K562 (cell line): Measurements from ENCODE around the gene NPAS2. TPM values are rescaled to one million over a fixed set of nuclear protein-coding genes. Genes with fewer than 3 reads are reported as not detected.

ENCODE experiments used
- CHD1 ChIP-seq: fragments of 200-600 bp; sonication (generic); IDR thresholded peaks from one replicate; pipeline ENCODE4 v1.6.1; 2012; ENCODE audit warnings: mild to moderate bottlenecking, moderate library complexity, low read length, inconsistent platforms
- CHD4 ChIP-seq: fragments of 200-600 bp; sonication (generic); IDR thresholded peaks from 3 replicates; pipeline ENCODE4 v1.6.1; 2012; ENCODE audit warnings: low read depth, mild to moderate bottlenecking, mixed read lengths, low read length, inconsistent platforms; ENCODE audit not compliant: insufficient read depth, insufficient replicate concordance, poor library complexity, severe bottlenecking
- DPF2 ChIP-seq: fragments of 450-650 bp; IDR thresholded peaks from 2 replicates; pipeline ENCODE4 v1.6.1; 2016
- EHMT2 ChIP-seq: fragments of 450-650 bp; IDR thresholded peaks from 2 replicates; pipeline ENCODE4 v1.6.1; 2018; ENCODE audit warnings: antibody characterized with exemption
- FOXK2 ChIP-seq, 2 experiments: fragments of 450-650 bp; IDR thresholded peaks in 1 of 2; conservative IDR thresholded peaks in 1 of 2; 2 replicates each; pipeline ENCODE4 v1.6.1; 2016; ENCODE audit warnings: low read depth in 2 of 2, mild to moderate bottlenecking in 1 of 2
- HEY1 ChIP-seq: fragments of 250-450 bp; sonication (Bioruptor Pico); IDR thresholded peaks from 2 replicates; pipeline ENCODE4 v1.5.0; 2020; ENCODE audit warnings: mild to moderate bottlenecking, moderate library complexity, borderline replicate concordance
- KDM2B ChIP-seq: fragments of 250-450 bp; sonication (Bioruptor Pico); IDR thresholded peaks from 2 replicates; pipeline ENCODE4 v1.8.0; 2021; ENCODE audit warnings: mild to moderate bottlenecking, moderate library complexity
- PCBP2 ChIP-seq: fragments of 200-400 bp; formaldehyde crosslinking; IDR thresholded peaks from 2 replicates; pipeline ENCODE4 v1.6.1; 2018; ENCODE audit warnings: low read length, low read depth, mild to moderate bottlenecking, moderate library complexity; ENCODE audit not compliant: poor library complexity, severe bottlenecking
- PURB ChIP-seq: sonication (generic); formaldehyde crosslinking; IDR thresholded peaks from 2 replicates; pipeline ENCODE4 v1.9.0; 2021; ENCODE audit warnings: low read depth, mild to moderate bottlenecking, missing genetic modification reagents
- SIN3A ChIP-seq, 2 experiments: fragments of 150-350 bp in 1 of 2; IDR thresholded peaks; 2 replicates each; pipeline ENCODE4 v1.6.1; 2011 to 2016; ENCODE audit warnings: borderline replicate concordance in 2 of 2, low read depth in 2 of 2, low read length in 2 of 2, mild to moderate bottlenecking in 2 of 2, moderate library complexity in 2 of 2; ENCODE audit not compliant: control insufficient read depth in 1 of 2
- SRSF9 ChIP-seq: fragments of 200-400 bp; formaldehyde crosslinking; IDR thresholded peaks from 2 replicates; pipeline ENCODE4 v1.6.1; 2017; ENCODE audit warnings: low read depth, low read length, borderline replicate concordance
- STAT5A ChIP-seq: IDR thresholded peaks from 2 replicates; pipeline ENCODE4 v1.6.1; 2012; ENCODE audit warnings: low read length, inconsistent platforms, borderline replicate concordance
- TEAD2 ChIP-seq: fragments of 450-650 bp; IDR thresholded peaks from 2 replicates; pipeline ENCODE4 v1.6.1; 2016; ENCODE audit warnings: missing genetic modification characterization, control low read depth, missing compliant biosample characterization
- ZNF134 ChIP-seq: fragments of 250-450 bp; sonication (Bioruptor Pico); conservative IDR thresholded peaks from 2 replicates; pipeline ENCODE4 v1.4.0; 2020
- ZNF239 ChIP-seq: fragments of 250-450 bp; sonication (Bioruptor Pico); IDR thresholded peaks from 2 replicates; pipeline ENCODE4 v1.4.0; 2020; ENCODE audit warnings: mild to moderate bottlenecking
- ZNF3 ChIP-seq: fragments of 250-450 bp; sonication (Bioruptor Pico); IDR thresholded peaks from 2 replicates; pipeline ENCODE4 v1.5.0; 2021; ENCODE audit warnings: mild to moderate bottlenecking, moderate library complexity
- ZNF324 ChIP-seq: fragments of 250-450 bp; sonication (Bioruptor Pico); IDR thresholded peaks from 2 replicates; pipeline ENCODE4 v1.4.0; 2020; ENCODE audit warnings: mild to moderate bottlenecking
- ZNF347 ChIP-seq: fragments of 450-650 bp; formaldehyde crosslinking; IDR thresholded peaks from 2 replicates; pipeline ENCODE4 v1.4.0; 2020; ENCODE audit warnings: low read depth, mild to moderate bottlenecking, moderate library complexity
- ZNF77 ChIP-seq: fragments of 250-450 bp; sonication (Bioruptor Pico); IDR thresholded peaks from 2 replicates; pipeline ENCODE4 v1.5.0; 2020
- polyA plus RNA-seq, 8 experiments: library from polyadenylated mRNA; depleted of rRNA in 4 of 8; stranded (reverse) in 5 of 8; unstranded in 3 of 8; fragments of >200 nt; fragmentation: Nextera tagmentation in 2 of 8; fragmentation: Illumina TruSeq in 1 of 8; extraction: Ambion mirVana in 2 of 8; extraction: Trizol in 1 of 8; gene quantifications; 2 replicates each; pipeline versions ENCODE4 v1.2.1 to v1.2.3, GENCODE V29; 2011 to 2014; ENCODE audit warnings: inconsistent platforms in 1 of 8, missing spikeins in 1 of 8
- total RNA-seq, 7 experiments: library from RNA; depleted of rRNA in 6 of 7; stranded (reverse); fragments of >200 nt in 6 of 7; fragmentation: Illumina TruSeq in 2 of 7; extraction: Trizol in 2 of 7; gene quantifications; 2 replicates each; pipeline versions ENCODE4 v1.2.1 to v1.2.3, GENCODE V29; 2011 to 2021; ENCODE audit warnings: low replicate concordance in 1 of 7
- TF ChIP-seq, protein P1 (sequence below): fragments of 250-450 bp; sonication (Bioruptor Pico); IDR thresholded peaks from 2 replicates; pipeline ENCODE4 v1.5.0; 2021
- TF ChIP-seq, protein P2 (sequence below): fragments of 250-450 bp; sonication (Bioruptor Pico); IDR thresholded peaks from 2 replicates; pipeline ENCODE4 v1.5.0; 2020; ENCODE audit warnings: mild to moderate bottlenecking

The NPAS2 gene
- total and polyA plus RNA-seq, 9 of the 15 experiments (the other 6 are each of a cell fraction or from before 2014, with no cell fraction given), result 0.06 to 0.29 (median 0.07) TPM; not detected in 5

DNA sequence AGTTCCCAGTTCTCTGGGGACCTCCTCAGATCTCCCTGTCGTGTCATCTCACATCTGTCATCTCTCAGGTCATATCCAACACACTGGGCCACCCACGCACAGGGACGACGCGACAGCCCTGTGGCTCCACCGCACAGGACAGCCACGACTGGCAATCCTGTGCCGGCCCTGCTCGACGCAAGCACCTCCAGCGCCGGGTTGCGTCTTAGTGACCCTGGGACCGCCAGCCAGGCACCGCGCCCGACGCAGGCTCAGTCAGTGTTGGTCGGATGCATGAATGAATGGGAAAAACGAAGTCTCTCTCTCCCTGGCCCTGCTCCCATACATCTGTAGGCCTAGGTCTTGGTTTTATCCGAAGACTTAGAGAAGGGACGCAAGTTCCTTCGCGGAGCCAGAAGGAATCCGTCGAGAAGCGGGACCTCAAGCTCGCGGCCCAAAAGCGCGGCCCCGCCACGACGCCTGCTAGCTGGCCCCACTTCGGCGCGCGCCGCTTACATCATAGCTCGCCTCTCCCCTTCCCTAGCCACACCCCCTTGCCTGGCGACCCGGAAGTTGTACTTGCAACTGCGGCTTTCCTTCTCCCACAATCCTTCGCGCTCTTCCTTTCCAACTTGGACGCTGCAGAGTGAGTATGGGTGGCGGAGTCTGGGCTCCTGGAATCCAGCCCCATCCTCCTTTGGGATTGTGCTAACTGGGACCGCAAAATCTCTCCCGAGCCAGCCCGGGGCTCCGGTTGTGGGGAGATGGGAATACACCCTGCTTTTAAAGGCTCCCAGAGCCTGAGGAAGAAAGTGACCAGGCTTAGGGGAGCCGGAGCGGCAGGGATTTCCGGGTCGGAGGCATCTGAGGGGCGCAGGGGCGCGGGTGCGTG lies 182.0 kb downstream of the NPAS2 start, which contains the start of gene RPL31 (continued):
- TF ChIP-seq PCBP2 (no peak), DPF2 (0 out of 2 replicates have a peak, but pooled peaks have one; percentile 39), ZNF239 (CRISPR knock-in tag) (0 out of 2 replicates have a peak, but pooled peaks have one; percentile 5), FOXK2 (conservative IDR thresholded peaks at IDR 0.05 in 1 of 2, IDR thresholded peaks at IDR 0.05 in 1 of 2; ENCODE audit: low read depth in 2 of 2) (peak; percentile 73 to 89), ZNF324 (CRISPR knock-in tag) (0 out of 2 replicates have a peak, but pooled peaks have one; percentile 10), ZNF134 (CRISPR knock-in tag) (no peak), HEY1 (no peak), ZNF77 (CRISPR knock-in tag) (no peak), CHD1 (no peak), SRSF9 (no peak), TEAD2 (tag) (no peak), ZNF347 (CRISPR knock-in tag) (no peak), ZNF3 (CRISPR knock-in tag) (no peak), CHD4 (no peak), STAT5A (no peak; the same call in 1 of the 2 replicates), SIN3A (IDR thresholded peaks at IDR 0.05; ENCODE audit: borderline replicate concordance in 2 of 2, control insufficient read depth in 1 of 2, low read depth in 2 of 2, low read length in 2 of 2) (peak; percentile 10 to 24; a peak in 1 of 4 replicates), KDM2B (no peak), PURB (peak; percentile 95), EHMT2 (no peak)
- TF ChIP-seq, protein P1, sequence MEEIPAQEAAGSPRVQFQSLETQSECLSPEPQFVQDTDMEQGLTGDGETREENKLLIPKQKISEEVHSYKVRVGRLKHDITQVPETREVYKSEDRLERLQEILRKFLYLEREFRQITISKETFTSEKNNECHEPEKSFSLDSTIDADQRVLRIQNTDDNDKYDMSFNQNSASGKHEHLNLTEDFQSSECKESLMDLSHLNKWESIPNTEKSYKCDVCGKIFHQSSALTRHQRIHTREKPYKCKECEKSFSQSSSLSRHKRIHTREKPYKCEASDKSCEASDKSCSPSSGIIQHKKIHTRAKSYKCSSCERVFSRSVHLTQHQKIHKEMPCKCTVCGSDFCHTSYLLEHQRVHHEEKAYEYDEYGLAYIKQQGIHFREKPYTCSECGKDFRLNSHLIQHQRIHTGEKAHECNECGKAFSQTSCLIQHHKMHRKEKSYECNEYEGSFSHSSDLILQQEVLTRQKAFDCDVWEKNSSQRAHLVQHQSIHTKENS, result no peak
- TF ChIP-seq, protein P2, sequence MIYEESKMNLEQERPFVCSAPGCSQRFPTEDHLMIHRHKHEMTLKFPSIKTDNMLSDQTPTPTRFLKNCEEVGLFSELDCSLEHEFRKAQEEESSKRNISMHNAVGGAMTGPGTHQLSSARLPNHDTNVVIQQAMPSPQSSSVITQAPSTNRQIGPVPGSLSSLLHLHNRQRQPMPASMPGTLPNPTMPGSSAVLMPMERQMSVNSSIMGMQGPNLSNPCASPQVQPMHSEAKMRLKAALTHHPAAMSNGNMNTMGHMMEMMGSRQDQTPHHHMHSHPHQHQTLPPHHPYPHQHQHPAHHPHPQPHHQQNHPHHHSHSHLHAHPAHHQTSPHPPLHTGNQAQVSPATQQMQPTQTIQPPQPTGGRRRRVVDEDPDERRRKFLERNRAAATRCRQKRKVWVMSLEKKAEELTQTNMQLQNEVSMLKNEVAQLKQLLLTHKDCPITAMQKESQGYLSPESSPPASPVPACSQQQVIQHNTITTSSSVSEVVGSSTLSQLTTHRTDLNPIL (CRISPR knock-in tag), result no peak
